Effector CD4-positive, alpha-beta T cell (primary cell): ENCODE results near the gene NPTN.
"Not testable (repeated sequence)": the region's sequence is repeated elsewhere in the genome, so short reads cannot be mapped to it uniquely, and the experiment has no call there.

Experiments used
- DNase-seq: peaks from one replicate; pipeline ENCODE4 v3.0.0-alpha.2; 2020

NPTN gene

GRCh38 chr15:73570355-73571032 lies 62.7 kb downstream of the NPTN start:
- DNase-seq = no peak

DNA sequence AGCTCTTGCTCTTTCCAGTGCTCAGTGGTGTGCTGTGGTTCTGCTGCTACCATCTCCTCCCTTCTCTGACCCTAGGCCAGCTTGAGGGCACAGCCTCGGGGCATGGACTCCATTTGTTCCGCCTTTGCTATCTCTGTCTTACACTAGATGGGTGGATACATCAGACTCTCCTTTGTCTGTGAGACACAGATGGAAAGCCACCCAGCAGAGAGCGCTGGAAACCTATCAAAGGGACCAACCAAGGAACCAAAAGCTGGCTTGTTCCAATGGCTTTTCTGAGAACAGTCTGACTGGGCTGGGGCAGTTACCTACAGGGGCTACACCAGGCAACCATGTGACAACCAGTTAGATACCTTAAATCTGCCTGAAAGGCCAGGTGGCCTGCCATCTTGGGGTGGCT lies 63.8 kb downstream of the NPTN start:
- DNase-seq = no peak

DNA sequence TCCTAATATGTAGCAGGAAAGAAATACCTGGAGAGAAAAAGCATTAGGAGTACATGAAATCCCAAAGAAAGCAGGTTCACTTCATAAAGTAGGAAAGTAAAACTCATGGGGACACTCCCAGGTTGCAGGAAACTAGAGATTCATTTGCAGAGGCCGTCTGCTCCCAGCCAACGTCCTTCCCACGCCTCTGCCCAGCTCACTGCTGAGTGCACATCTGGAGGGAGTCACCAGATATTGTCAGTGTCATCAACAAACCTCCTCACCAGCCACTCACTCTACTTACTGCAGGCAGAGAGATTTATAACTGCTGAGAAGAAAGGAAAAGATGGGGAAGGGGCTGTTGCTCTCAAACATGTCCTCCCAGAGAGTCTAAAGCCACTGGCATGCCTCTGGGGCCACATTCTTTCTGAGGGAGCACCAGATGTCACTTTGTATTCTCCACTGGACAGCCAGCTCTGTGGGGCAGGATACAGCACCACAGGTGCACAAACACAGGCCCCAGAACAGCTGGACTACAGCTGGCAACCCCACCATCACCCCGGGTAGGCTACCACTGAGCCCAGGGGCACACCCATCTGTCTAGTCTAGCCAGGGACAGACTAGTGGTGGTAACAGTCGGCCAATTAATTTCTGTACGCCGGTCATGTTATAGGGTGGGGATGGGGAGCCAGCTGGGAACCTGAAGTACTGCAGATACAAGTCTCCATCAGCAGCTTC lies 64.5 kb downstream of the NPTN start:
- no peak for DNase-seq

GRCh38 chr15:73567020-73567419 lies 66.2 kb downstream of the NPTN start:
- DNase-seq = no peak

- DNase-seq = no peak
Measured at GRCh38 chr15:73564255-73564654, 68.9 kb downstream of the NPTN start.

- no peak for DNase-seq
Measured at GRCh38 chr15:73560501-73561117, 72.6 kb downstream of the NPTN start.

DNA sequence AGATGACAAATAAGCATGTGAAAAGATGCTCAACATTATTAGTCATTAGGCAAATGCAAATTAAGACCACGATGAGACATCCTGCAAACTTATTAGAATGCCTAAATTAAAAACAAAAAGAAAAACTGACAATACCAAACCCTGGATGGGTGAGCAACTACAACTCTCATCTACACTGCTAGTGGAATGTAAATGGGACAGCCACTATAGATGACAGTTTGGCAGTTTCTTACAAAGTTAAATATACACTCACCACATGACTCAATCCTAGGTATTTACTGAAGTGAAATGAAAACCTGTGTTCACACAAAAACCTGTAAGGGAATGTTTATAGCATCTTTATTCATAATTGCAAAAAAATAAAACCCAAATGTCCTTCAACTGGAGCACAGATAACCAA lies 74.7 kb downstream of the NPTN start:
- no peak for DNase-seq

DNA sequence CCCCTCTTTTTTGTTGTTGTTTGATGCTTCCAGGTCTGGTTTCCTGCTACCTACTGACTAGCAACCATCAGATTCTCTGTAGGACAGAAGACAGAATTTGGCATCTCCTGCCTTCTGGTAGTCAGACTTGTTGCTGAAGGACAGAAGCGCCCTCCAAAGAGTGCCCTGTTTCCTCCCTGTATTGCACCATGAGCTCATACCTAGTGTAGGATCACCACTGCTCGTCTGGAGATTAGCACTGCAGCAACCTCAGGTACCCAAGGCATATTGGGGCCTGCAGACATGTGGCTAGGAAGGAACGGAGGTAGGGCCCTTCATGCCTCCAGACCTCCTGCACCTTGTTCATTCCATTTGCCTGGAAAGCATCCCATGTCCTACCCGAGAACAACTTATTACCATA lies 78.1 kb downstream of the NPTN start:
- DNase-seq = no peak

DNA sequence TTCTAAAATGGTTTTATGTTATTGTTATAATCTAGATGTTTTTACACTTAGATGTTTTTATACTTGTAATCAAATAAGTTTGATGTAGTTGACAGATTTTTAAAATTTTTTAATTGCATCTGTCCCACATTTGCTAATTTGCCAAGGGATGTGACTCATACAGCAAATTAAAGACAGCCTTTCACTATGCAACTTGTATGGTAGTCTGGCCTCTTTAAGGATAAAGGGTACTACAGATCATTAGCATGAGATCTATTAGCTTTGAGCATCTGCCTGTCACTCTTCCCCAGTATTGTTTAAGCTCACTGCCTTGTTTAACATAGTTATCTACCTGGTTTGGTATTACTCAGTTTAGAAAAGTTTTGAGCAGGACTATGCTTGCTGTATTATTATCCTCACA lies 83.0 kb downstream of the NPTN start:
- DNase-seq = no peak

GRCh38 chr15:73548925-73549324 lies 84.3 kb downstream of the NPTN start:
- DNase-seq = not testable (repeated sequence)

- DNase-seq = no peak
Measured at GRCh38 chr15:73541479-73541878, 91.7 kb downstream of the NPTN start.

DNA sequence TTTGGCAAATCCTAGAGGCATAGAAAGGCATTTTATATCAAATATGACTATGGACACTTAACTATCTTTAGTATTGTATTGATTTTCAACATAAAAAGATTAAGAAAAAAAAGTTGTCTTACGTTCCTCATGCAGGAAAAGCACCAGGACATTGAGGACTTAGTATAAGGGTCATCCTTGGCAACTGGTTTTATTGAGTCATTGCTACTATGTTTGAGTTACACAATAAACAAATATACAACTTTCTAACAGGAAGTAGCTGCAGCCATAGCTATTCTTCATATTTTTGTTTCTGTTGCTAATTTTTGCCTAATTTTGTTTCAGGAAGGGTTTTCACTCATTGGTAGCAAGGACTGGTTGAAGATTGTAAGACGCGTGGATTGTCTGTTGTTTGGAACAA lies 93.0 kb downstream of the NPTN start:
- DNase-seq = no peak

- DNase-seq = no peak
Measured at GRCh38 chr15:73539212-73540128, 93.7 kb downstream of the NPTN start.

DNA sequence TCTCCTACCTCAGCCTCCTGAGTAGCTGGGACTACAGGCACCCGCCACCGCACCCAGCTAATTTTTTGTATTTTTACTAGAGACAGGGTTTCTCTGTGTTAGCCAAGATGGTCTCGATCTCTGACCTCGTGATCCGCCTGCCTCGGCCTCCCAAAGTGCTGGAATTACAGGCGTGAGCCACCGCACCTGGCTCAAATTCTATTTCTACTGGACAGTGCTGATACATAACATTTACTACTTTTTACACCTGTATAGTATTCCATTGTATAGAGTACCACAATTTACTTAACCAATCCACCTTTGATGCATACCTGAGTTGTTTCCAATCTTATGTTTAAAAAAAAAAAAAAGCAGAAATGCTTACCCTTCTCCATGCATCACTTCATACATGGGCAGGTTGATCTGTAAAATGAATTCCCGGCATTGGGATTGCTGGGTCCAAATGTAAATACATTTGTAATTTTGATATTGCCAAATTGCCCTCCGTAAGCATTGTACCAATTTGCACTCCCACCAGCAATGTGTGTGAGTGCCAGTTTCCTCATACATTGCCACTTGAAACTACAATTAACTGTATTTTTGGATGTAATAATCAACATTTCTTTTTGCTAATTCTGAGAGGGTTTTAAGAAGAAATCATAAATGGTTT lies 94.5 kb downstream of the NPTN start:
- no peak for DNase-seq

DNA sequence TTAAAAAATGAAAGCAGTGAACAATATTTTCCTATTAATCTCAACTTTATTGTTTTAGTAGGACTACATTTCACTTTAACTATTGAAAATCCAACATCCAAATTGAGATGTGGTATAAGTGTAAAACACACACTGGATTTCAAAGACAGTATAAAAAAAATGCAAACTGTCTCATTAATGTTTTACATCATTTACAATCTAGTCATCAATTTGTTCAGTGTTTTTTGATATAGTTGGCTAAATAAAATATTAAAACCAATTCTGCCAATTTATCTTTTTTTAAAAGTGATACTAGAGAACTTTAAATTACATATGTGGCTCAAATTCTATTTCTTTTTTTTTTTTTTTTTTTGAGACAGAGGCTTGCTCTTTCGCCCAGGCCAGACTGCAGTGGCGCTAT lies 95.1 kb downstream of the NPTN start:
- DNase-seq = no peak

DNA sequence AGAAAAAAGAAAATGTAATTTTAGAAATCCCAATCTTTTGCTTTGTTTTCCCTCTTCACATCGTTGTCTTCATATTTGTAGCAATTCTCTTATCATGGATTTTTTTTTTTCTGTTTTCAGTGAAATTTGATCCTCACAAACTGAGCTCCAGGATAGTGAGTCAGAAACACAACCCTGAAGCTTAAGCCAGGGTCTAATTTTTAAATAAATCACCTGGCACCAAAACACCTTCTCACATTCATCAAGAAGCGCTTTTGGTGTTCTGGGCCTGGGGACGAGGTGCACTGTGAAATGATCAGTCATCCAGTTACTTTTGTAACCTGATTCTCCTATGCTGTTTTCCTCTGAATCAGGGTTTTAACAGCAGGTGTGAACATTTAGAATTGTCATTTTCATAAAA lies 102.5 kb downstream of the NPTN start:
- DNase-seq = no peak

GRCh38 chr15:73527598-73527997 lies 105.6 kb downstream of the NPTN start:
- DNase-seq = no peak

DNA sequence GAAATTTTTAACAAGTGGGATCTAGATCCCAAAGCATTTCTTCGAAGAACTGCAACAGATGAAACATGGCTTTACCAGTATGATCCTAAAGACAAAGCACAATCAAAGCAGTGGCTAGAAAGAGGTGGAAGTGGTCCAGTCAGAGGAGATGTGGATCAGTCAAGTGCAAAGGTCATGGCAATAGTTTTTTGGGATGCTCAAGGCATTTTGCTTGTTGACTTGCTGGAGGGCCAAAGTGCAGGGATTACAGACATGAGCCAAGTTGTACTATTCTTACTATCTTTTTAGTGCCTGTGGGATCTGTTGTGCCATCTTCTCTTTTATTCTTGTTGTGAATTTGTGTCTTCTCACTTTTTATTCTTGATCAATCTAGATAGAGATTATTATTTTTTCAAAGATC lies 108.3 kb downstream of the NPTN start:
- DNase-seq = no peak

DNA sequence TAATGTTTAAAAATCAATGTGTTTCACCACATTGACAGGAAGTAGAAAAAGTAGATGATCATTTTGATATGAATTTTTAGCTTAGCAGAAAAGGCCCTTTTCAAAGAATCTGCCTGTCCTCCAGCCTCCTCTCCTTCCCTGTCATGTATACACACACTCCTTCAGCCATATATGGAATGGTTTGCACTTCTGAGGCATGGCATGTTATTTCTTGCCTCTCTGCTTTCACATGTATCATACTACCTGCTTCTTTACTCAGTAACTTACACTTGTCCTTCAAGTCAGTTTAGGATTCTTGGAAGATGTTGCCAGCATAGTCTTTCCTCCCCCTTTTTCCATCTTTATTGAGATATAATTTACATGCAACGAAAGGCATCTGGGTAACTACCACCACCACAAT lies 111.2 kb downstream of the NPTN start:
- DNase-seq = no peak

DNA sequence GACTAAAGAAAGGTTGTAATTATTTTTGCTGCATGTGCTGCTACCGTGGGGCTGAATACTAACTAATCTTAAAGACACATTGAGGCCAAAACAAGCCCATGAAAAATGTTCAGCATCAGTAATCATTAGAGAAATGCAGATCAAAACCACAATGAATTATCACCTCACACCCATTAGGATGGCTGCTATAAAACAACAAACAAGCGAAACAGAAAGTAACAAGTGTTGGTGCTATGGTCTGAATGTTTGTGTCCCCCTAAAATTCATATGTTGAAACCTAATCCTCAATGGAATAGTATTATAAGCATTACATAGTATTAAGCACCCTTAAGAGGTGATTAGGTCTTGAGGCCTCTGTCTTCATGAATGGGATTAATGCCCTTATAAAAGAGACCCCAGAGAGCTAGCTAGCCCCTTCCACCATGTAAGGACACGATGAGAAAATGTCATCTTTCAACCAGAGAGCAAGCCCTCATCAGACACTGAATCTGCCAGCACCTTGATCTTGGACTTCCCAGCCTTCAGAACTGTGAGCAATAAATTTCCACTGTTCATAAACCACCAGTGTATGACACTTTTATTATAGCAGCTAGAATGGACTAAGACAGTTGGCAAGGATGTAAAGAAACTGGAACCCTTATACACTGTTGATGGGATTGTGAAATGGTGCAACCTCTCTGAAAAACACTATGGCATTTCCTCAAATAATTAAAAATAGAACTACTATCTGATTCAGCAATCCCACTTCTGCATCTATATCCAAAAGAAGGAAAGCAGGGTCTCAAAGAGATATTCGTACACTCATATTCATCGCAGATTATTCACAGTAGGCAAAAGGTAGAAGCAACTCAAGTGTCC lies 114.1 kb downstream of the NPTN start:
- DNase-seq = no peak

DNA sequence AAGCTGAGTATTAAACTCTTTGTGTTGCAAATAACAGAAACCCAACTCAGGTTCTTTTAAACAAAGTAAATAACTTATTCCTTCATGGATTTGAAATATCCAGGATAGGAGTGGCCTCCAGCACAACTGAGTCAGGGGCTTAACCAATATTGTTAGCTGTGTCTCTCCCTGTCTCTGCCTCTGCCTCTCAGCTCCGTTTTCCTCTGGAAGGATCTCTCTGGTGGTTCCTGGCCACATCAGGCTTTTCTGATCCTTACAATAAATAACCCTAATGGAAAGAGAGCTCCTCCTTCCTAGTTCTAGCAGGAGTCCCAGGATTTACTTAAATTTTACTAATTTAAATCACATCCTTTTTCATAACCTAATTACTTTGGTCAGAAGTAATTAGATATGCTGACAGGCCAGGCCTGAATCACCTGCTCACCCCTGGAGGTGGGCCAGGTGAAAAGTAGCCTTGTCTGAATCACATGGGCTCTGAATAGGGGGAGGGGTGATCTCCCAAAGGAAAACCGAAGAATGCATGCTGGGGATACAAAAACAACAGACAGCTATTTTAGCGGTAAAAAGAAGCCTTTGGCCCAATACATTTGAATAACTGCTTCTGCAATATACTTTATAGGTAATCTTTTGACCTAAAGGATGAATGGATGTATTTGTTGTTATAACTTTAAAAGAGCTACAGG lies 114.9 kb downstream of the NPTN start:
- DNase-seq = no peak
